ENCODE measurements around the gene ADAP2.
"Not testable (repeated sequence)": the region's sequence is repeated elsewhere in the genome, so short reads cannot be mapped to it uniquely, and the experiment has no call there.

DNA sequence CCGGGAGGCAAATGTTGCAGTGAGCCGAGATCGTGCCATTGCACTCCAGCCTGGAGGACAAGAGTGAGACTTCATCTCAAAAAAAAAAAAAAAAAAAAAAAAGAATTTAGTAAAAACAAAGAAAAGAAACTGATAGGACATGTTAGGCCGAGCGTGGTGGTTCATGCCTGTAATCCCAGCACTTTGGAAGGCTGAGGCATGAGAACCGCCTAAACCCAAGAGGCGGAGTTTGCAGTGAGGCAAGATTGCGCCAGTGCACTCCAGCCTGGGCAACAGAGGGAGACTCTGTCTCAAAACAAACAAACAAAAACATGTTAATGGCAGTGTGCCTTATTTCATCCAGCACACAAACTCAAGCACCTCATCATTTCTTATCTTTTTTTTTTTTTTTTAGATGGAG is 42.6 kb downstream of the ADAP2 start:
- not testable (repeated sequence) for TF ChIP-seq POLR2AphosphoS5, TAF1 (IDR thresholded peaks at IDR 0.05; ENCODE audit: low read depth, low read length)
